ENCODE results near the gene AMN.

The AMN gene

GRCh38 chr14:102899516-102899900 lies 23.0 kb upstream of the AMN start:
- no peak for DNase-seq

DNA sequence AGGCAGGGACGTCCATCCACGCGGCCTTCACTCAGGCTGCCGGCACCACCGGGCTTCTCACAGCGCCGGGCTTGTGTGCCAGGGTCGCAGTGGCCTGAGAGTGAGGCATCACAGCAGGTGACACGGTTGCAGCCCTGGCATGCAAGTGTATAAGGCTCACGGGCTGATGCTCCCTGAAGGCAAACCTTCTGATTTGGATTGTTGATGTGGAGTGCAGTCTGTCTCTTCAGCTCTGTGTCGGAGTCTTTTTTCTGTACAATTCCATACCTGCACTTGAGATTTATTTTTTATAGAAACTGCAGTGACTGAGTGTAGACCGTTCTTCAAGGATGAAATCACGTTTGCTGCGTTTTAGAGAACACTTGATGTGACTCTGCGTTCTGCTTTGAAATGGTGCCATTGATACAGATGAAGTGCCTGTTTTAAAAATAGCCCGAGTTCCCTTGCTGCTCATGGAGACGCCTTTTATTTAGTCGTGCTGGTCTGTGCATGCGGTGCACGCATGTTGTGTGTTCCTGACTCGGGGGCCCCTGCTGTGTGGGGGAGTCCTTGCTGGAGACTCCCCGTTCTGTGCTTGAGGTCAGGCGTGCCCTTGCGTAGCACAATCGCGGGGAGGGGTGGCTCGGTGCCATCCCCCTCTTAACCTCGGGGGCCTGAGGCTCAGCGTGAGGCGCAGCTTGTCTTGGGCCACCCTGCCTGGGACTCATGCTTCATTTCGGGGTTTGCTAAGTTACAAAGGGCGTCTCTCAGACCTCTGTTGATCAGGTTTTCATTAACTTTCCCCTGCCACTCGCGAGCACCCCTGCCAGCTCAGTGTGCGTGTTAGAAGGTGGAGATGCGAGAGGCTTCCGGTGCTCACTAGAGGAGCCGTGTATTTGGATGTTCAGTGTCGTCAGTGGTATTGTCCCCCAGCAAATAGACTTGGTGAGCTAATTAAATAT lies 21.6 kb upstream of the AMN start:
- DNase-seq, result no peak

- DNase-seq, result no peak
These were observed 20.8 kb upstream of the AMN start for GRCh38 chr14:102901633-102902032.

GRCh38 chr14:102902086-102902485 lies 20.4 kb upstream of the AMN start:
- DNase-seq, result no peak

- no peak for DNase-seq
These were observed 19.8 kb upstream of the AMN start for GRCh38 chr14:102902523-102903247.

DNA sequence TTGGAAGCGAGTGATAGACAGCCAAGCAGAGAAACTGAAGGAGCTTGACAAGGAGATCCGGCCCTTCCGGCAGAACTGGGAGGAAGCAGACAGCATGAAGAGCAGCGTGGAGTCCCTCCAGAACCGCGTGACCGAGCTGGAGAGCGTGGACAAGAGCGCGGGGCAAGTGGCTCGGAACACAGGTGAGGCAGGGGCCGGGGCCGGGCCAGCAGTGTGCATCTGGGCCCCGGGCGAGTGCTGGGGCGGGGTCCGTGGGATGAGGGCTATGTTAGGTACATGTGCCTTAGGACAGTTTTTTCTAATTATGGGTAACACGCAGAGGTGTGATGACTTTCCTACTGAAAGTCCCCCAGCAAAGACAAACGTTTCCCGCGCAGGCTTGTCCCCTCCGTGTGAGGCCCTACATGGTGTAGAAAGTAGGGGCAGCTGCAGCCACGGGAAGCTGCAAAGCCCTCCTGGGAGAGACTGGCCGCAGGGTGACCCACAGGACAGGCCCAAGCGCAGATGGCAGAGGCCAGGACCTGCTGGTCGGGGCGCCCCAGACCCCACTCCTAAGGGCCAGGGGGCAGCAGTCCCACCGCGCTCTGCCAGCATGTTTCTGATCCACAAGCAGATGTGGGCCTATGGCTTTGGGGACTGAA lies 19.1 kb upstream of the AMN start:
- DNase-seq, result no peak

DNA sequence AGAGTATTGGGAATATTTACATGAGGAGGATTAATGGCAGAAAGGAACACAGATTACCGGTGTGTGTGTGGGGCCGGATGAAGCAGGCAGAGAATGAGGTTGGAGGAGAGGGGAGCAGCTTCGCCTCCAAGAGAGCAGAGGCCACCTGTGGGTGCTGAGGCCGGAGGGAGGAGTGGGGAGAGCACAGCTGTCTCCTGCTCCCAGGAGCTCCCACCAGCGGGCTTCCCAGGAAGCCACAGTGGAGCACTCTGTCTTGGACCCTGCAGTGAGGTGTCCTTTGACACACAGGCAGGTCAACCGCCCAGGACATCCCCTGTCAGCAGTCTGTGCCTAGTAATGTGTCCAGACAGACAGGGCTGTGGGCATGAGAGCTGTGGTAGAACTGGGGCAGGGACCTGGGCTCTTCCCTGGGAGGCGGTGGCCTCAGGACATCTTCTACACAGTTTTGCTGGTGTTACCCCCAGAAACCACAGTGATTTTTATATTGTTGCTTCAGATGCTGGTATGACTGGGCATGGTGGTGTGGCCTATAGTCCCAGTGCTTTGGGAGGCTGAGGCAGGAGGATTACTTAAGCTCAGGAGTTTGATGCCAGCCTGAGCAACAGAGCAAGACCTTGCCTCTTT lies 18.5 kb upstream of the AMN start:
- no peak for DNase-seq

GRCh38 chr14:102905116-102906108 lies 17.1 kb upstream of the AMN start:
- DNase-seq, result no peak

GRCh38 chr14:102906616-102907302 lies 15.7 kb upstream of the AMN start:
- DNase-seq, result no peak

DNA sequence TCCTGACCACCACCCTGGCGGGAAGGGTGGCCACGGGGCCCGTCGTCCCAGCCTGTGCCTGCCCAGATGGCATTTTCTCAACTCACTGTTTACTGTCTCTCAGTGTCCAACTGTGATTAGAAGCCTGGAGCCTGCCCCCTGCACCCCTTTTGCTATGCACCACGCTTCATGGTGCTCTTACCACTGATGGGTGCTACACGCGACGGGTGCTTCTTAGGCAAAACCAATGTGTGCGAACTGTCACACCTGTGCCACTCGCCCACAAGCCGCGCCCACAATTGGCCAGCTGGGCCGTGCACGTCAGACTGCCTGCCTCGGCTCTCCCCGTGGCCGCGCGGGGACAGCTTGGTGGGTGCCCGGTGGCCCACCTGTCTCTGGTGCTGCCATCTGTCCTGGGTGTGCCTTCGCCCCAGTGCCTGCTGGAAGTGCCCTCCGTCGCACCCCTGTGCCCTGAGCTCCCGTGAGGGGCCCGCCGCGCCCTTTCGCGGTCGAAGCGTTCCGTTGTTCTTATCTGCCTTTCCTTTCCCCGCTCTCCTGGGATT lies 15.1 kb upstream of the AMN start:
- DNase-seq, result no peak

GRCh38 chr14:102907980-102908730 lies 14.3 kb upstream of the AMN start:
- no peak for DNase-seq

DNA sequence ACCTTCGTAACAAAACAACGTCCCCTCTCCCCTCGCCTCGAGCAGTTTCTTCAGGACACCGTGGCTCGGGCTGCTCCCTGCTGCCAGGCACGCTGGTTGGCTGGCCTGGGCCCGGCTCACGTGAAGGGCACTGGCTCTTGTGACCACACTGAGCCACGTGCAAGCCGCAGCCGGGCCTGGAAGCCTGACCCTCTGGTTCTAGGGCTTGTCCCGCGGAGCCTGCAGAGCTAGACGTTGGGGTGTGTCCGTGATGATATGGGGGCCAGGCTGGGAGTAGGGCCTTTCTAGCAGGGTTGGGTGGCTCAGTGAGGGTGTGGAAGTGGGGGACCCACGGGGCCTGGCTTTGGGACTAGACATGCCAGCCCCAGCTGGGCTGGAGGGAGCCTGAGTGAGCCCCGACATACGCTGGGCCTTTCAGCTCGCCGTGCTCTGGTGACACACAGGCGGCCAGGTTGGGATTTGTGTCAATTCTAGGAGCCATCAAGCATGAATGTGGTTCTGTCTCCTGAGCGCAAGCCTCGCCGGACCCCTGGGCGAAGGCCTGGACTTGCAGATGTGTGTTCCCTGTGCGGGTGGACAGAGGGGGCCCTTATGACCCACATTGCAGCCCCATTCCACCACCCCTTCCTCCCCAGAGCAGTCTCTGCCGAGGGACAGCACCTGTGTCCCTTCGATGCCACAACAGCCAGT lies 13.6 kb upstream of the AMN start:
- no peak for DNase-seq

- no peak for DNase-seq
These were observed 13.0 kb upstream of the AMN start for GRCh38 chr14:102909462-102909861.

DNA sequence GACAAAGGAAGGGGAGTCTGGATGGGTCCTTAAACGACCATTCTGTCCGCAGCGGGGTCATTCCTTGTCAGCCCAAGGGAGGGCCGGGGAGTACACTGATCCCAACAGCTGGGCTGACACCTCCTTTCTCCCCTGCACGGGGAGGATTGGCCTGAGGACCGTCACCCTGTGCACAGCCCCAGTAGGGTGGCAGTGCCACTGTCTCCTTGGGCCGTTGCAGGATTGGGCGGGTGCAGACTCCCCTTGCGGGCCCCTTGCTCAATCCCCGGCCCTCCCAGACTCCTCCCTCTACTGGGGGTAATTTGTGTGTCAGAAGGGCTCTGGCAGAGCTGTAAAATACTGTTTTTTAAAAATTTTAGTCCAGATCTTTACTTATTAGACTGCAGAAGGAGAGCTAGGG lies 12.6 kb upstream of the AMN start:
- DNase-seq, result no peak

DNA sequence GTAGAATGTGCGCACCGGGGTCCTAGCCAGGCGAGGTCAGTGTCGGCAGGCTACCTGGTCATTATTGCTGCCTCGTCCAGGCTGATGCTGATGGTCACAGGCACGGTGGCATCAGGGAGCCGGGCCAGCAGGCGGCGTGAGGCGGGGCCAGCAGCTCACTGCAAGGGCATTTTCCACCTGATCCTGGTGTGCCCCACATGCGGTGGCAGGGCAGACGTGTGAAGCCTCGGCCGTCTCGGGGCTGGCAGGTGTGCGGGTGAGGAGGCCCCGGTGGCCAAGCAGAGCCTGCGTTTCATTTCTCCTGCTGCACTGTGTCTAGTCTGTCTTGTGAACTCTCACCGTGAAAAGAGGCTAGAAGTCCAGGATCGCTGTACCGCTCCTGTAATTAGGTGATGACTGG lies 12.0 kb upstream of the AMN start:
- no peak for DNase-seq

GRCh38 chr14:102911541-102911951 lies 10.9 kb upstream of the AMN start:
- no peak for DNase-seq

- no peak for DNase-seq
These were observed 10.3 kb upstream of the AMN start for GRCh38 chr14:102911991-102912761.

GRCh38 chr14:102913341-102914211 lies 8.9 kb upstream of the AMN start:
- DNase-seq, result no peak
